ENCODE data around the gene KIAA1586.

- TF ChIP-seq POLR2AphosphoS5 (IDR thresholded peaks at IDR 0.05; ENCODE audit: insufficient read depth in 1 of 2, low read depth in 1 of 2) = no peak
- TF ChIP-seq, protein P1, sequence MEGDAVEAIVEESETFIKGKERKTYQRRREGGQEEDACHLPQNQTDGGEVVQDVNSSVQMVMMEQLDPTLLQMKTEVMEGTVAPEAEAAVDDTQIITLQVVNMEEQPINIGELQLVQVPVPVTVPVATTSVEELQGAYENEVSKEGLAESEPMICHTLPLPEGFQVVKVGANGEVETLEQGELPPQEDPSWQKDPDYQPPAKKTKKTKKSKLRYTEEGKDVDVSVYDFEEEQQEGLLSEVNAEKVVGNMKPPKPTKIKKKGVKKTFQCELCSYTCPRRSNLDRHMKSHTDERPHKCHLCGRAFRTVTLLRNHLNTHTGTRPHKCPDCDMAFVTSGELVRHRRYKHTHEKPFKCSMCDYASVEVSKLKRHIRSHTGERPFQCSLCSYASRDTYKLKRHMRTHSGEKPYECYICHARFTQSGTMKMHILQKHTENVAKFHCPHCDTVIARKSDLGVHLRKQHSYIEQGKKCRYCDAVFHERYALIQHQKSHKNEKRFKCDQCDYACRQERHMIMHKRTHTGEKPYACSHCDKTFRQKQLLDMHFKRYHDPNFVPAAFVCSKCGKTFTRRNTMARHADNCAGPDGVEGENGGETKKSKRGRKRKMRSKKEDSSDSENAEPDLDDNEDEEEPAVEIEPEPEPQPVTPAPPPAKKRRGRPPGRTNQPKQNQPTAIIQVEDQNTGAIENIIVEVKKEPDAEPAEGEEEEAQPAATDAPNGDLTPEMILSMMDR (IDR thresholded peaks at IDR 0.05) = no peak
- TF ChIP-seq POLR2A (IDR thresholded peaks at IDR 0.05) = no peak
Observed at GRCh38 chr6:57089265-57089664, 42.8 kb downstream of the KIAA1586 start.

Measured in vagina (tissue), 2 donors.